ENCODE measurements around the gene MTFR1L. TPM values are rescaled to one million over a fixed set of nuclear protein-coding genes. Genes with fewer than 3 reads are reported as not detected.
A peak's percentile ranks its signal among the peaks of the same experiment; 100 is the strongest.

MTFR1L gene
- total RNA-seq, 1 experiment from 2014 or later = 39.6 TPM

- Histone ChIP-seq H2AFZ (ENCODE audit: low read length) (no peak overlapping the region), H3K4me2 (ENCODE audit: low read depth, low read length, poor library complexity, severe bottlenecking) (no peak overlapping the region), H3K9me3 (ENCODE audit: low read length) (peaks cover 5% of the 10 kb centered on the region; the same call in 1 of the 2 replicates), H4K20me1 (ENCODE audit: insufficient read depth, low read depth, low read length) (no peaks in the 10 kb centered on the region), H3K79me2 (ENCODE audit: low read length) (peaks cover 91% of the 10 kb centered on the region), H3K4me1 (ENCODE audit: low read length) (peaks cover 20% of the 10 kb centered on the region), H3K36me3 (ENCODE audit: insufficient read depth, low read length) (peaks cover 5% of the 10 kb centered on the region; the same call in 1 of the 2 replicates), H3K9ac (ENCODE audit: low read length) (no peak overlapping the region), H3K4me3 (ENCODE audit: low read length) (no peak overlapping the region), H3K27ac (ENCODE audit: low read length) (no peak overlapping the region), H3K9me2 (replicated peaks; ENCODE audit: insufficient read depth, low read length) (no peaks in the 10 kb centered on the region), H3K27me3 (ENCODE audit: low read length) (no peaks in the 10 kb centered on the region)
- DNase-seq = no peak
Measured at GRCh38 chr1:25854554-25854953, 34.8 kb downstream of the MTFR1L start.

GRCh38 chr1:25856856-25857255 is 37.1 kb downstream of the MTFR1L start:
- H3K4me1 ChIP-seq (ENCODE audit: low read length) = peaks cover 28% of the 10 kb centered on the region
- no peaks in the 10 kb centered on the region for H3K36me3 ChIP-seq (ENCODE audit: insufficient read depth, low read length)
- H3K4me3 ChIP-seq (ENCODE audit: low read length) = no peak overlapping the region
- H3K79me2 ChIP-seq (ENCODE audit: low read length) = peaks cover 68% of the 10 kb centered on the region
- H3K27ac ChIP-seq (ENCODE audit: low read length) = no peak overlapping the region
- no peak for DNase-seq
- H3K27me3 ChIP-seq (ENCODE audit: low read length) = no peaks in the 10 kb centered on the region
- no peak overlapping the region for H2AFZ ChIP-seq (ENCODE audit: low read length)
- no peak overlapping the region for H3K9ac ChIP-seq (ENCODE audit: low read length)
- H4K20me1 ChIP-seq (ENCODE audit: insufficient read depth, low read depth, low read length) = no peaks in the 10 kb centered on the region
- H3K4me2 ChIP-seq (ENCODE audit: low read depth, low read length, poor library complexity, severe bottlenecking) = no peak overlapping the region
- H3K9me3 ChIP-seq (ENCODE audit: low read length) = no peaks in the 10 kb centered on the region
- H3K9me2 ChIP-seq (replicated peaks; ENCODE audit: insufficient read depth, low read length) = no peaks in the 10 kb centered on the region

DNA sequence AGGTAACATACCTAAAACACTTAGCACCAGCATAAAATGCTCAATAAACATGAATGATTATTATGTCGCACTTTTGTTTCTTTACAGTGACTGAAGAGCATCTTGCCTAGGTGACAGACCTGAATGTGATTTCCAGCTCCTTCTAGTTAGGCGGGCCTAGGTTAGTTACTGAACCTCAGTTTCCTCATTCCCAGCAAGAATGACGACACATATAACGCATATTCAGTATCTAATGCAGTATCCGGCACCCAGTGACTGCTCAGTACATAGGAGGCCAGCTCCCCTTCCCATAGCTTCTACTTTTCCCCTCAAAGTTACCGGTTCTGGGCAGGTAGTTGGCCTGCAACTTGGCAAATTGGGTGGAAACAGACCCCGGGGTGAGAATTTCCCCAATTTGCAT is 38.7 kb downstream of the MTFR1L start:
- Histone ChIP-seq H3K4me3 (ENCODE audit: low read length) (peak overlapping the region; percentile 74), H3K36me3 (ENCODE audit: insufficient read depth, low read length) (no peaks in the 10 kb centered on the region), H3K9ac (ENCODE audit: low read length) (peak overlapping the region; percentile 76), H4K20me1 (ENCODE audit: insufficient read depth, low read depth, low read length) (no peaks in the 10 kb centered on the region), H3K4me2 (ENCODE audit: low read depth, low read length, poor library complexity, severe bottlenecking) (peak overlapping the region; percentile 73), H3K9me3 (ENCODE audit: low read length) (no peaks in the 10 kb centered on the region), H3K79me2 (ENCODE audit: low read length) (peaks cover 51% of the 10 kb centered on the region), H3K27me3 (ENCODE audit: low read length) (no peaks in the 10 kb centered on the region), H3K4me1 (ENCODE audit: low read length) (peaks cover 28% of the 10 kb centered on the region), H3K9me2 (replicated peaks; ENCODE audit: insufficient read depth, low read length) (no peaks in the 10 kb centered on the region), H2AFZ (ENCODE audit: low read length) (peak overlapping the region; percentile 19; the same call in 1 of the 2 replicates), H3K27ac (ENCODE audit: low read length) (peak overlapping the region; percentile 17; the same call in 1 of the 2 replicates)
- peak; percentile 65 for DNase-seq

DNA sequence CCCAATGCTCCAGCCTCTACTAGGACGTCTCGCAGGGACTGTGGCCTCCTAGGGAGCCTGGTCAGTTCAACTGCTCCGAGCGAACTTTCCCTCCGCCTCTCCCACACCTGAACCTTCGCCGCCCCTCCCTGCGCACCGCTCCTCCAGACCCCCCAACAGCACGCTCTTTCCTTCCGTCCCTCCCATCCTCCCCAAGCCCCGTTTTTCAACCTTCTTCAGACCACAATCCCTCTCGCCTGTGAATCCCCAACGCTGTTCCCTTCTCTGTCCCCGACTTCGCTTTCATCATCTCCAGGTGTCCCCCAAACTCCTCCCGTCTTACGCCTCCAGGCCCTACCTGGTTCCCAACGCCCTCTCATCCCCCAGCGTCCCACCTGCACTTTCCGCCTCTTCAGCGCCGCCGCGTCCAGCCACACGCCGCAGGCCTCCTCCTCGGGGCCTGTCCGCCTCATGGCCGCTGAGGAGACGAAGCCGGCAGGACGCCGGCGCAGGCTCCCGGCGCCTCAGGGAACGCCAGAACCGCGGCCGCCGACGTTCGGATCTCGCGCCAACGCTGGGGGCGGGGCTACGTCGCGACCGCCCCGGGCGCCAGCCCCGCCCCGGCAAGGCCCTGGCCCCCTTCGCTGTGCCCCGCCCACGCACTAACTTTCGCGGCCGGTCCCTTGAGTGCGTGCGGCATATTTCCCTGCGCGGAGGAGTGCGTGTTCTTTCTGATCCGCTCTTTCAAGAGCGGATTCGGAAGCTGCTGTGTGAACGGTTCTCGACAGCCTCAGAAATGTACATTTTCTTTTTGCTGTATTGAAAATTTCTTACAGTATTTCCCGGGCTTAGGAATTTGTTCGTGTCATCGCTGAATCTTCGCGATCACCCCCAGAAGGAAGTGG is 39.4 kb downstream of the MTFR1L start, which contains the start of gene AUNIP:
AUNIP (minus strand) TSS at position 552 of the 884 bp plus-strand sequence; CDS start at position 452, 100 bp downstream.
- H3K79me2 ChIP-seq (ENCODE audit: low read length) = peaks cover 45% of the 10 kb centered on the region
- peak; percentile 95 for DNase-seq
- peak within 1 kb of the TSS; percentile 69 for H2AFZ ChIP-seq (ENCODE audit: low read length)
- H3K36me3 ChIP-seq (ENCODE audit: insufficient read depth, low read length) = no peaks in the 10 kb centered on the region
- no peaks in the 10 kb centered on the region for H3K9me2 ChIP-seq (replicated peaks; ENCODE audit: insufficient read depth, low read length)
- no peaks in the 10 kb centered on the region for H4K20me1 ChIP-seq (ENCODE audit: insufficient read depth, low read depth, low read length)
- H3K9me3 ChIP-seq (ENCODE audit: low read length) = no peaks in the 10 kb centered on the region
- H3K4me1 ChIP-seq (ENCODE audit: low read length) = peaks cover 28% of the 10 kb centered on the region
- H3K27ac ChIP-seq (ENCODE audit: low read length) = peak within 1 kb of the TSS; percentile 17; the same call in 1 of the 2 replicates
- no peaks in the 10 kb centered on the region for H3K27me3 ChIP-seq (ENCODE audit: low read length)
- peak within 1 kb of the TSS; percentile 76 for H3K9ac ChIP-seq (ENCODE audit: low read length)
- H3K4me3 ChIP-seq (ENCODE audit: low read length) = peak within 1 kb of the TSS; percentile 74
- peak within 1 kb of the TSS; percentile 73 for H3K4me2 ChIP-seq (ENCODE audit: low read depth, low read length, poor library complexity, severe bottlenecking)

DNA sequence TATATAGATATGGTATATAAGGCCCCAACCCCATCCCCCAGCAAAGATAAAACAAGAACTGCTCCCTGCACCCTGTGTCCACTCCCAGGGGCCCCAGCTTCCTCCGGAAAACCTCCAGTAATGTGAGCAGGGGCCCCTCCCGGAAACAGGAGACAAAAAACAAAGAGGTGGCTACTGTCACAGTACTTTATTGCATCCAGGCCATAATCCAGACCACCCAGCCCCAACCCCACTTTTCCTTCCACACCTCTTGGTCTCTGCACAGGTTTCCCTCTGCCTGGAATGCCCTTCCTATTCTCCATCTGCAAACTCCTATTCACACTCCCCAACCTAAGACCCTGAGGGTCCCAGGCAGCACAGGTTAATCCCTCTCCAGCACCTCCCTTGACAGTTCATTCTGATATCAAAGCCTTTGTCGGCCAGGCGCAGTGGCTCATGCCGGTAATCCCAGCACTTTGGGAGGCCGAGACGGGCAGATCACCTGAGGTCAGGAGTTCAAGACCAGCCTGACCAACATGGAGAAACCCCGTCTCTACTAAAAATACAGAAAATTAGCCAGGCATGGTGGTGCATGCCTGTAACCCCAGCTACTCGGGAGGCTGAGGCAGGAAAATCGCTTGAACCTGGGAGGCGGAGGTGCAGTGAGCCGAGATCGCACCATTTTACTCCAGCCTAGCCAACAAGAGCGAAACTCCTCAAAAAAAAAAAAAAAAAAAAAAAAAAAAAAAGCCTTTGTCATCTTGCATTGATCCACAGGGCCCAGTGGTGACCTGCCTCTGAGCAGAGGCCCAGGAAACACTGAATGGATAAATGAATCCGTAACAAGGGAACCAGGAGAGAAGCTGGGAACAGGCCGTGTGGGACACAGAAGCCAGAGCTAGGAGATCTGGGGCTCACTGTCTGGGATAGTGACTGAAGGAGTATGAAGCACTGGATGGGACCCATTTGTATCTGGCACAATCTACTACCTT is 41.8 kb downstream of the MTFR1L start:
- no peak overlapping the region for H2AFZ ChIP-seq (ENCODE audit: low read length)
- no peak overlapping the region for H3K27ac ChIP-seq (ENCODE audit: low read length)
- H3K4me3 ChIP-seq (ENCODE audit: low read length) = no peak overlapping the region
- H3K4me1 ChIP-seq (ENCODE audit: low read length) = peaks cover 14% of the 10 kb centered on the region
- no peak overlapping the region for H3K9ac ChIP-seq (ENCODE audit: low read length)
- no peaks in the 10 kb centered on the region for H3K9me3 ChIP-seq (ENCODE audit: low read length)
- DNase-seq = no peak
- no peaks in the 10 kb centered on the region for H3K9me2 ChIP-seq (replicated peaks; ENCODE audit: insufficient read depth, low read length)
- H3K36me3 ChIP-seq (ENCODE audit: insufficient read depth, low read length) = no peaks in the 10 kb centered on the region
- no peaks in the 10 kb centered on the region for H3K27me3 ChIP-seq (ENCODE audit: low read length)
- peaks cover 22% of the 10 kb centered on the region for H3K79me2 ChIP-seq (ENCODE audit: low read length)
- no peak overlapping the region for H3K4me2 ChIP-seq (ENCODE audit: low read depth, low read length, poor library complexity, severe bottlenecking)
- H4K20me1 ChIP-seq (ENCODE audit: insufficient read depth, low read depth, low read length) = no peaks in the 10 kb centered on the region

GRCh38 chr1:25862785-25863485 is 43.2 kb downstream of the MTFR1L start:
- Histone ChIP-seq H3K4me1 (ENCODE audit: low read length) (peaks cover 14% of the 10 kb centered on the region), H3K9ac (ENCODE audit: low read length) (no peak overlapping the region), H2AFZ (ENCODE audit: low read length) (no peak overlapping the region), H4K20me1 (ENCODE audit: insufficient read depth, low read depth, low read length) (no peaks in the 10 kb centered on the region), H3K27me3 (ENCODE audit: low read length) (no peaks in the 10 kb centered on the region), H3K27ac (ENCODE audit: low read length) (no peak overlapping the region), H3K9me2 (replicated peaks; ENCODE audit: insufficient read depth, low read length) (no peaks in the 10 kb centered on the region), H3K79me2 (ENCODE audit: low read length) (peaks cover 11% of the 10 kb centered on the region), H3K4me2 (ENCODE audit: low read depth, low read length, poor library complexity, severe bottlenecking) (no peak overlapping the region), H3K9me3 (ENCODE audit: low read length) (no peaks in the 10 kb centered on the region), H3K36me3 (ENCODE audit: insufficient read depth, low read length) (no peaks in the 10 kb centered on the region), H3K4me3 (ENCODE audit: low read length) (no peak overlapping the region)
- no peak for DNase-seq

DNA sequence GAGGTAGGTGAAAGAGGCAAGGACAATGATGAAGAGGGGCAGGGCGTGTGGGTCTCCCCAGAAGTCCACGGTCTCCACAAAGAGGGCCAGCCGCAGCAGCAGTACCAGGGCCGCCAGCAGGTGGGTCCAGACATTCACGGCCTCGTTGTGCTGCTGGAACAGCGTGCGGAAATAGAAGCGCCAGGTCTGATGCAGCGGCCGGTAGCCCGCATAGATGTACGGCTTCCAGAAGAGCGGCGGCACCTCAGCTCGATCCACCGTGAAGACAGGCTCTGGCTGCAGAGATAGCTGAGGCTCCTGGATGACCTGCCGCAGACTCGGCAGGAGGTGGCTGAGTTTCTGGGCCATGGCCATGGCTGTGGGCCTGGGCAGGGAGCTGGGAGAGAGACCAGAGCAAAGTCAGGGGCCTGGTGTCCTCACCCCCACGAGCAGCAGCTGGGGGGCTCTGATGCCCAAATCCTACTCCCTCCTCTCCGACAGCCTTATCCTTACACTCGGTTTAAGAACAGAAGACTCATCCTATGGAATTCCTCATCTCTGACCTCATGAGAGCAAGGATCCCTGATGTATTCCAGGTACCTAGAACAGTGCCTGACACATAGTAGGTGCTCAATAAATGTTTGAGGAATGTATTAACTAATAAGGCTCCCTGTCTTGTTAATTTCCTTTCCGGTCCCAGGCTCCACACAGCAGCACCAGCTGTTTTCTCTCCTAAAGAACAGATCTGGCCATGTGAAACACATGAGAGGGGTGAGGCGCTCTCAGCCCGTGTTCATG is 43.9 kb downstream of the MTFR1L start:
- Histone ChIP-seq H3K36me3 (ENCODE audit: insufficient read depth, low read length) (no peaks in the 10 kb centered on the region), H3K4me3 (ENCODE audit: low read length) (no peak overlapping the region), H3K9ac (ENCODE audit: low read length) (no peak overlapping the region), H3K4me1 (ENCODE audit: low read length) (peaks cover 10% of the 10 kb centered on the region), H2AFZ (ENCODE audit: low read length) (no peak overlapping the region), H3K27me3 (ENCODE audit: low read length) (no peaks in the 10 kb centered on the region), H3K4me2 (ENCODE audit: low read depth, low read length, poor library complexity, severe bottlenecking) (no peak overlapping the region), H3K79me2 (ENCODE audit: low read length) (peaks cover 5% of the 10 kb centered on the region), H3K9me2 (replicated peaks; ENCODE audit: insufficient read depth, low read length) (no peaks in the 10 kb centered on the region), H4K20me1 (ENCODE audit: insufficient read depth, low read depth, low read length) (no peaks in the 10 kb centered on the region), H3K9me3 (ENCODE audit: low read length) (no peaks in the 10 kb centered on the region), H3K27ac (ENCODE audit: low read length) (no peak overlapping the region)
- no peak for DNase-seq
